Osteocyte (in vitro differentiated cells): Measurements from ENCODE around the gene MAGEE1. TPM values are rescaled to one million over a fixed set of nuclear protein-coding genes. Genes with fewer than 3 reads are reported as not detected.

Experiments used
- DNase-seq: peaks from one replicate; pipeline ENCODE4 v3.0.0; 2021; ENCODE audit warnings: mixed read lengths; ENCODE audit not compliant: unreplicated experiment; ENCODE audit errors: extremely low spot score
- H3K27ac Mint-ChIP-seq: one replicate; pipeline ENCODE4 v1.8.0; 2021; ENCODE audit warnings: mild to moderate bottlenecking, mixed read lengths; ENCODE audit not compliant: unreplicated experiment
- H3K27me3 Mint-ChIP-seq: one replicate; pipeline ENCODE4 v1.8.0; 2021; ENCODE audit warnings: mixed read lengths; ENCODE audit not compliant: unreplicated experiment
- H3K36me3 Mint-ChIP-seq: one replicate; pipeline ENCODE4 v1.8.0; 2021; ENCODE audit warnings: mixed read lengths; ENCODE audit not compliant: unreplicated experiment
- H3K4me1 Mint-ChIP-seq: one replicate; pipeline ENCODE4 v1.8.0; 2021; ENCODE audit warnings: mixed read lengths; ENCODE audit not compliant: unreplicated experiment
- H3K4me3 Mint-ChIP-seq: one replicate; pipeline ENCODE4 v1.8.0; 2021; ENCODE audit warnings: mild to moderate bottlenecking, moderate library complexity, mixed read lengths; ENCODE audit not compliant: unreplicated experiment
- H3K9me3 Mint-ChIP-seq: one replicate; pipeline ENCODE4 v1.8.0; 2021; ENCODE audit warnings: mixed read lengths; ENCODE audit not compliant: unreplicated experiment
- total RNA-seq: library from RNA; stranded (reverse); gene quantifications from 2 replicates; pipeline ENCODE4 v1.2.1, GENCODE V29; 2021
- TF ChIP-seq, protein P1 (sequence below): fragments of 200-600 bp; sonication (generic); IDR thresholded peaks from 2 replicates; pipeline ENCODE4 v1.5.0; 2021; ENCODE audit warnings: antibody characterized with exemption, mild to moderate bottlenecking, moderate library complexity

MAGEE1 gene
- total RNA-seq, 1 donor from 2014 or later: 3.4 TPM

DNA sequence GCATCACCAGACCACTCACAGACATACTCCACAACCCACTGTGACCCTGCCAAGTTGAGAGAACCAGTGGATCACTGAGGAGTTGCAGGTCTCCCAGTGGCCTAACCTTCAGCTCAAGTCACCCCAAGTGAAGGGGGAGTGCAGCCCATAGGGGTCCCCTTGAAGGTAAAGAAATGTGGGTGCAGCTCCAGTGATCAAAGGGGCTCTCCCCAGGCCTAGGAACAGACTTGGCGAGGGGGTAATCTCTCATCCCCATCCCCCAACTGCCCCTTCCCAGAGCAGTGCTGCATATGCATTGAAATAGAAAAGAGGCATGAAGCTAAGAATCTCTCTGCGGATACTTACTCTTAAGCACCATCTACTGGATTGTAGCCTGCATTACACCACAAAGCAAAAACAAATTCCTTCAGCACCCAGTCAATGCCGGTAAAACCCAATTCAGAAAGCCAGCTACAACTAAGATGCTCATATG, 27.0 kb downstream of the MAGEE1 start:
- TF ChIP-seq, protein P1, sequence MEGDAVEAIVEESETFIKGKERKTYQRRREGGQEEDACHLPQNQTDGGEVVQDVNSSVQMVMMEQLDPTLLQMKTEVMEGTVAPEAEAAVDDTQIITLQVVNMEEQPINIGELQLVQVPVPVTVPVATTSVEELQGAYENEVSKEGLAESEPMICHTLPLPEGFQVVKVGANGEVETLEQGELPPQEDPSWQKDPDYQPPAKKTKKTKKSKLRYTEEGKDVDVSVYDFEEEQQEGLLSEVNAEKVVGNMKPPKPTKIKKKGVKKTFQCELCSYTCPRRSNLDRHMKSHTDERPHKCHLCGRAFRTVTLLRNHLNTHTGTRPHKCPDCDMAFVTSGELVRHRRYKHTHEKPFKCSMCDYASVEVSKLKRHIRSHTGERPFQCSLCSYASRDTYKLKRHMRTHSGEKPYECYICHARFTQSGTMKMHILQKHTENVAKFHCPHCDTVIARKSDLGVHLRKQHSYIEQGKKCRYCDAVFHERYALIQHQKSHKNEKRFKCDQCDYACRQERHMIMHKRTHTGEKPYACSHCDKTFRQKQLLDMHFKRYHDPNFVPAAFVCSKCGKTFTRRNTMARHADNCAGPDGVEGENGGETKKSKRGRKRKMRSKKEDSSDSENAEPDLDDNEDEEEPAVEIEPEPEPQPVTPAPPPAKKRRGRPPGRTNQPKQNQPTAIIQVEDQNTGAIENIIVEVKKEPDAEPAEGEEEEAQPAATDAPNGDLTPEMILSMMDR: peak; percentile 51
- Mint-ChIP-seq H3K27ac (no peak overlapping the region), H3K4me1 (no peaks in the 10 kb centered on the region), H3K36me3 (no peaks in the 10 kb centered on the region), H3K4me3 (no peak overlapping the region), H3K9me3 (peaks cover 6% of the 10 kb centered on the region), H3K27me3 (no peaks in the 10 kb centered on the region)
- no peak for DNase-seq

DNA sequence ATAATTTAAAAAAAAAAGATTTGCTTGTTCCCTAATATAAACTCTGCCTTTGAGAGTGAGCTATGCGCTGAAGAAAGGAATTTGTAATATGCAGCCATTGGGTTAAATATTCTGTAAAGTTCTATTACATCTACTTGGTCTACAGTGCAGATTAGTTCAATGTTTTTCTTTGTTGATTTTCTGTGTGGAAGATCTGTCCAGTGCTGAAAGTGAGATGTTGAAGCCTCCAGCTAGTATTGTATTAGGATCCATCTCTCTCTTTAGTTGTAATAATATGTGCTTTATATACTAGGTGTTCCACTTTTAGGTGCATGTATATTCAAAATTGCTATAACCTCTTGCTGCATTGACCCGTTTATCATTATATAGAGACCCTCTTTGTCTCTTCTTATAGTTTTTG, 49.8 kb downstream of the MAGEE1 start:
- Mint-ChIP-seq H3K27me3 (no peaks in the 10 kb centered on the region), H3K36me3 (no peaks in the 10 kb centered on the region)

More for the DNA sequence above, 49.8 kb downstream of the MAGEE1 start:
- H3K4me3 Mint-ChIP-seq: no peak overlapping the region
- no peak for DNase-seq
- peaks cover 57% of the 10 kb centered on the region for H3K9me3 Mint-ChIP-seq
- H3K4me1 Mint-ChIP-seq: no peaks in the 10 kb centered on the region
- TF ChIP-seq, protein P1: no peak
- H3K27ac Mint-ChIP-seq: no peak overlapping the region
